Breast epithelium (tissue), 4 donors: ENCODE measurements around the gene C11orf24. TPM values are rescaled to one million over a fixed set of nuclear protein-coding genes. Genes with fewer than 3 reads are reported as not detected.
"Not testable (repeated sequence)": the region's sequence is repeated elsewhere in the genome, so short reads cannot be mapped to it uniquely, and the experiment has no call there.

Experiments used
- DNase-seq, 2 donors: peaks; one replicate each; pipeline ENCODE4 v3.0.0-alpha.2; 2019; ENCODE audit warnings: low spot score in 2 of 2
- H3K27ac ChIP-seq, 2 donors: fragments of 200-600 bp; sonication (generic) in 1 of 2; one replicate each; pipeline ENCODE4 v1.5.1; 2016 to 2019; ENCODE audit warnings: mild to moderate bottlenecking in 1 of 2
- H3K27me3 ChIP-seq, 2 donors: fragments of 200-600 bp; sonication (generic) in 1 of 2; one replicate each; pipeline versions ENCODE4 v1.5.1 to v1.6.0; 2017 to 2019; ENCODE audit warnings: control low read depth in 1 of 2, mild to moderate bottlenecking in 1 of 2
- H3K36me3 ChIP-seq: fragments of 200-600 bp; one replicate; pipeline ENCODE4 v1.5.1; 2019
- H3K4me1 ChIP-seq, 2 donors: fragments of 200-600 bp; sonication (generic); one replicate each; pipeline ENCODE4 v1.5.1; 2016 to 2019; ENCODE audit warnings: control low read depth in 1 of 2
- H3K4me3 ChIP-seq, 3 donors: fragments of 200-600 bp; sonication (generic); 1 replicate in 2 of 3; 2 replicates in 1 of 3; pipeline ENCODE4 v1.5.1; 2016 to 2019; ENCODE audit warnings: mild to moderate bottlenecking in 3 of 3, moderate library complexity in 2 of 3
- H3K9me3 ChIP-seq, 2 donors: fragments of 200-600 bp; sonication (generic) in 1 of 2; one replicate each; pipeline ENCODE4 v1.5.1; 2016 to 2019; ENCODE audit warnings: control low read depth in 1 of 2
- CTCF ChIP-seq, 3 donors: fragments of 450-650 bp; IDR thresholded peaks; one replicate each; pipeline ENCODE4 v1.5.1; 2016 to 2017; ENCODE audit warnings: antibody characterized with exemption in 3 of 3, mild to moderate bottlenecking in 3 of 3, moderate library complexity in 3 of 3
- POLR2A ChIP-seq: fragments of 450-650 bp; IDR thresholded peaks from one replicate; pipeline ENCODE4 v1.6.1; 2016; ENCODE audit warnings: antibody characterized with exemption, mild to moderate bottlenecking, moderate library complexity
- POLR2AphosphoS5 ChIP-seq, 3 donors: sonication (generic); formaldehyde crosslinking; IDR thresholded peaks; one replicate each; pipeline ENCODE4 v1.6.1; 2017; ENCODE audit warnings: antibody characterized with exemption in 3 of 3
- intact Hi-C: fragments of 100-400 bp; cut with DNase I; formaldehyde crosslinking; loops from one replicate; pipeline ENCODE4 v1.15.1; 2023; ENCODE audit warnings: low total_unique reads
- total RNA-seq, 3 donors: library from RNA; depleted of rRNA; stranded (reverse); fragments of >200 nt; gene quantifications; one replicate each; pipeline ENCODE4 v1.1.0, GENCODE V29; 2016

Gene C11orf24
- total RNA-seq, 3 donors from 2014 or later = 11.4 to 22.7 (median 12.5) TPM

- Histone ChIP-seq H3K4me1 (no peaks in the 10 kb centered on the region), H3K9me3 (no peaks in the 10 kb centered on the region), H3K4me3 (no peak overlapping the region), H3K27me3 (no peaks in the 10 kb centered on the region), H3K27ac (no peak overlapping the region), H3K36me3 (no peaks in the 10 kb centered on the region)
- no peak for DNase-seq
- intact Hi-C loops = loop anchor here (5.0 kb wide), 1 partner anchor 38 kb away; no protein-coding TSS in a partner anchor
- TF ChIP-seq CTCF (IDR thresholded peaks at IDR 0.05) (no peak), POLR2A (no peak), POLR2AphosphoS5 (IDR thresholded peaks at IDR 0.05) (no peak)
These were observed 23.5 kb upstream of the C11orf24 start for GRCh38 chr11:68295271-68295670.

GRCh38 chr11:68293708-68294107 is 21.9 kb upstream of the C11orf24 start:
- no peaks in the 10 kb centered on the region for H3K36me3 ChIP-seq
- no peaks in the 10 kb centered on the region for H3K9me3 ChIP-seq
- H3K27ac ChIP-seq = no peak overlapping the region
- H3K27me3 ChIP-seq = no peaks in the 10 kb centered on the region
- DNase-seq = no peak
- intact Hi-C loops = no loop called here
- TF ChIP-seq POLR2AphosphoS5 (IDR thresholded peaks at IDR 0.05) = no peak
- no peak for TF ChIP-seq POLR2A
- TF ChIP-seq CTCF (IDR thresholded peaks at IDR 0.05) = no peak
- H3K4me1 ChIP-seq = no peaks in the 10 kb centered on the region
- no peak overlapping the region for H3K4me3 ChIP-seq

- TF ChIP-seq POLR2AphosphoS5 (IDR thresholded peaks at IDR 0.05) (no peak), CTCF (IDR thresholded peaks at IDR 0.05) (no peak), POLR2A (no peak)
- no peak for DNase-seq
- Histone ChIP-seq H3K9me3 (no peaks in the 10 kb centered on the region), H3K27me3 (no peaks in the 10 kb centered on the region), H3K4me1 (no peaks in the 10 kb centered on the region), H3K36me3 (no peaks in the 10 kb centered on the region), H3K27ac (no peak overlapping the region), H3K4me3 (no peak overlapping the region)
- intact Hi-C loops = loop anchor here (5.0 kb wide), 1 partner anchor 373 kb away; no protein-coding TSS in a partner anchor
These were observed 17.7 kb upstream of the C11orf24 start for GRCh38 chr11:68289456-68289855.

GRCh38 chr11:68287419-68287818 is 15.6 kb upstream of the C11orf24 start:
- no peaks in the 10 kb centered on the region for H3K27me3 ChIP-seq
- DNase-seq = no peak
- H3K36me3 ChIP-seq = no peaks in the 10 kb centered on the region
- no peak overlapping the region for H3K4me3 ChIP-seq
- H3K27ac ChIP-seq = no peak overlapping the region
- no peaks in the 10 kb centered on the region for H3K9me3 ChIP-seq
- no peaks in the 10 kb centered on the region for H3K4me1 ChIP-seq
- TF ChIP-seq POLR2A = no peak
- no peak for TF ChIP-seq CTCF (IDR thresholded peaks at IDR 0.05)
- TF ChIP-seq POLR2AphosphoS5 (IDR thresholded peaks at IDR 0.05) = no peak
- intact Hi-C loops = loop anchor here (5.0 kb wide), 1 partner anchor 375 kb away; no protein-coding TSS in a partner anchor

GRCh38 chr11:68284588-68284987 is 12.8 kb upstream of the C11orf24 start:
- H3K4me3 ChIP-seq, H3K27me3 ChIP-seq, DNase-seq, H3K9me3 ChIP-seq, intact Hi-C loops, H3K27ac ChIP-seq, H3K36me3 ChIP-seq, H3K4me1 ChIP-seq: not testable (repeated sequence)

- intact Hi-C loops = no loop called here
- Histone ChIP-seq H3K27me3 (no peaks in the 10 kb centered on the region), H3K9me3 (no peaks in the 10 kb centered on the region), H3K4me3 (no peak overlapping the region), H3K36me3 (no peaks in the 10 kb centered on the region), H3K27ac (no peak overlapping the region), H3K4me1 (no peaks in the 10 kb centered on the region)
- DNase-seq = no peak
- TF ChIP-seq POLR2A = no peak
- no peak for TF ChIP-seq CTCF (IDR thresholded peaks at IDR 0.05)
- no peak for TF ChIP-seq POLR2AphosphoS5 (IDR thresholded peaks at IDR 0.05)
These were observed 11.1 kb upstream of the C11orf24 start for GRCh38 chr11:68282861-68283230.
